ENCODE results near the gene SENP8. TPM values are rescaled to one million over a fixed set of nuclear protein-coding genes. Genes with fewer than 3 reads are reported as not detected.
A peak's percentile ranks its signal among the peaks of the same experiment; 100 is the strongest.

SENP8 gene
- total and polyA plus RNA-seq, 3 experiments from 2014 or later = 0.83 to 3.0 (median 2.7) TPM

DNA sequence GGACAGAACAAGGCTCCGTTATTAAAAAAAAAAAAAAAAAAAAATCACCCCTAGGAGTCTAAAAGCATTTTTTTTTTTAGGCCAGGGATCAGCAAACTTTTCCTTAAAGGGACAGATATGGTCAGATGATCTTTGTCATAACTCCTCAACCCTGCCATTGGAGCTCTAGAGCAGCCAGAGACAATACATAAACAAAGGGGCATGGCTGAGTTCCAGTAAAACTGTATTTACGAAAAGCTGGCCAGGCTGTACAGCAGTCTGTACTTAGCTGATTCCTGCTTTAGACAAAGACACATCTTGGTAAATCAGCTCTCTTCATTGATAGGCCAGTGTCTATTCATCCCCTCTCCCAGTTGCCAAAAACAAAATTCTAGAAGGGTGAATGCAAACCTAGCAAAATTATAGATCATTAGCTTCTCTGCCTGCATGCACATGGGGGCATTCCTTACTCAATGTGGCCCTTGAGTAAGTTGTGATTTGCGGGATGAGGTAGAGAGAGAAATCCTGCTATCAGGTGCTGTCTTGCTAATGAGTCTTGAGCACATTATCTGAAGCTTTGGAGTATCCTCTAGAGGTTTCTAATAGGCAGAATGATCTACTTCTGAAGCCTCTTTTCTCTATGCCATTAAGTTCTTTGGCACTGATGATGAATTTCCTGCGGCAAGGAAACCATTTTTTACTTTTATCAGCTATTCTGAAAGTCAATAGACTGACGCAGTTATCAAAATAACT is 35.2 kb downstream of the SENP8 start:
- no peak overlapping the region for H3K27ac Mint-ChIP-seq
- CTCF ChIA-PET = interaction anchor here (0.7 to 2.5 kb wide), 6 partner anchors 9 to 505 kb away, joined by 3 to 11 read pairs (median 4); no protein-coding TSS in a partner anchor

GRCh38 chr15:72154316-72154715 is 36.1 kb downstream of the SENP8 start:
- H3K27me3 ChIP-seq (ENCODE audit: insufficient read depth, low read length, poor library complexity, severe bottlenecking) = no peaks in the 10 kb centered on the region
- H3K4me3 ChIP-seq (ENCODE audit: low read length) = no peak overlapping the region
- no peaks in the 10 kb centered on the region for H3K36me3 Mint-ChIP-seq
- peaks cover 2 to 5% (median 5%) of the 10 kb centered on the region in 3 donors for H3K4me1 Mint-ChIP-seq
- no peak overlapping the region for H3K27ac Mint-ChIP-seq
- no peak overlapping the region for H3K4me3 Mint-ChIP-seq
- no peak for DNase-seq
- POLR2A ChIA-PET = no interaction called here
- no peaks in the 10 kb centered on the region for H3K36me3 ChIP-seq (ENCODE audit: insufficient read depth, low read length)
- CTCF ChIA-PET = interaction anchor here (1.3 to 2.5 kb wide), 3 partner anchors 8 to 415 kb away, joined by 3 to 11 read pairs (median 5); no protein-coding TSS in a partner anchor
- H3K9me3 Mint-ChIP-seq = no peaks in the 10 kb centered on the region
- H3K4me1 ChIP-seq (ENCODE audit: insufficient read depth, low read length) = no peaks in the 10 kb centered on the region
- H3K9me3 ChIP-seq (ENCODE audit: low read length) = no peaks in the 10 kb centered on the region
- H3K27me3 Mint-ChIP-seq = peaks cover 2 to 4% of the 10 kb centered on the region in 2 donors
- H3K27ac ChIP-seq (ENCODE audit: low read depth, low read length) = no peak overlapping the region

More for the DNA sequence above, 35.2 kb downstream of the SENP8 start:
- Mint-ChIP-seq H3K9me3 (no peaks in the 10 kb centered on the region), H3K36me3 (peaks cover 0 to 2% (median 0%) of the 10 kb centered on the region in 3 donors), H3K4me1 (peaks cover 2 to 5% (median 5%) of the 10 kb centered on the region in 3 donors), H3K27me3 (peaks cover 2 to 4% of the 10 kb centered on the region in 2 donors), H3K4me3 (no peak overlapping the region)
- no peak overlapping the region for H3K27ac ChIP-seq (ENCODE audit: low read depth, low read length)
- H3K27me3 ChIP-seq (ENCODE audit: insufficient read depth, low read length, poor library complexity, severe bottlenecking) = no peaks in the 10 kb centered on the region
- no peaks in the 10 kb centered on the region for H3K9me3 ChIP-seq (ENCODE audit: low read length)
- H3K36me3 ChIP-seq (ENCODE audit: insufficient read depth, low read length) = no peaks in the 10 kb centered on the region
- no peaks in the 10 kb centered on the region for H3K4me1 ChIP-seq (ENCODE audit: insufficient read depth, low read length)
- DNase-seq = no peak
- H3K4me3 ChIP-seq (ENCODE audit: low read length) = no peak overlapping the region
- POLR2A ChIA-PET = no interaction called here

- peak overlapping the region in 6 of 7 donors; percentile 68 to 85 (median 80) for H3K4me3 Mint-ChIP-seq
- peaks cover 2 to 5% (median 5%) of the 10 kb centered on the region in 3 donors for H3K4me1 Mint-ChIP-seq
- H3K36me3 Mint-ChIP-seq = no peaks in the 10 kb centered on the region
- peaks cover 2 to 4% of the 10 kb centered on the region in 2 donors for H3K27me3 Mint-ChIP-seq
- Histone ChIP-seq H3K4me3 (ENCODE audit: low read length) (no peak overlapping the region), H3K27ac (ENCODE audit: low read depth, low read length) (no peak overlapping the region), H3K36me3 (ENCODE audit: insufficient read depth, low read length) (no peaks in the 10 kb centered on the region), H3K9me3 (ENCODE audit: low read length) (no peaks in the 10 kb centered on the region), H3K27me3 (ENCODE audit: insufficient read depth, low read length, poor library complexity, severe bottlenecking) (no peaks in the 10 kb centered on the region), H3K4me1 (ENCODE audit: insufficient read depth, low read length) (no peaks in the 10 kb centered on the region)
- no peaks in the 10 kb centered on the region for H3K9me3 Mint-ChIP-seq
- ChIA-PET POLR2A (no interaction called here), CTCF (interaction anchor here (0.8 to 2.6 kb wide), 7 partner anchors 12 to 411 kb away, joined by 3 to 31 read pairs (median 5); no protein-coding TSS in a partner anchor)
- no peak overlapping the region for H3K27ac Mint-ChIP-seq
- no peak for DNase-seq
These were observed 36.9 kb downstream of the SENP8 start for GRCh38 chr15:72155003-72155621.

GRCh38 chr15:72155635-72156616 is 37.7 kb downstream of the SENP8 start:
- Histone ChIP-seq H3K4me3 (ENCODE audit: low read length) (peak overlapping the region; percentile 61), H3K36me3 (ENCODE audit: insufficient read depth, low read length) (no peaks in the 10 kb centered on the region)
- no peaks in the 10 kb centered on the region for H3K36me3 Mint-ChIP-seq

DNA sequence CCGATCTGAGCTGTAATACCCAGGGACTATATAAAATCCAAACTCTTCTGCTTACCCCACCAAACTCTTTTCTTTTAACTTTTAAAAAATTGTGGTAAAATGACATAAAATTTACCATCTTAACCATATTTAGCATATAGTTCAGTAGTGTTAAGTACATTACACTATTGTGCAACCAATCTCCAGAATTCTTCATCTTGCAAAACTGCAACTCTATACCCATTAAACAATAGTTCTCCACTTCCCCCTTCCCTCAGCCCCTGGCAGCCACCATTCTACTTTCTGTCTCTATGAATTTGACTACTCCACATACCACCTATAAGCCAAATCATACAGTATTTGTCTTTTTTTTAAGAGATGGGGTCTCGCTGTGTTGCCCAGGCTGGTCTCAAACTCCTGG is 38.7 kb downstream of the SENP8 start:
- DNase-seq = no peak
- POLR2A ChIA-PET = no interaction called here
- no peaks in the 10 kb centered on the region for H3K9me3 Mint-ChIP-seq
- Histone ChIP-seq H3K36me3 (ENCODE audit: insufficient read depth, low read length) (no peaks in the 10 kb centered on the region), H3K4me1 (ENCODE audit: insufficient read depth, low read length) (no peaks in the 10 kb centered on the region), H3K9me3 (ENCODE audit: low read length) (no peaks in the 10 kb centered on the region), H3K27me3 (ENCODE audit: insufficient read depth, low read length, poor library complexity, severe bottlenecking) (no peaks in the 10 kb centered on the region), H3K27ac (ENCODE audit: low read depth, low read length) (no peak overlapping the region), H3K4me3 (ENCODE audit: low read length) (no peak overlapping the region)
- CTCF ChIA-PET = interaction anchor here (1.1 to 2.6 kb wide), 13 partner anchors 8 to 416 kb away, joined by 3 to 31 read pairs (median 6); no protein-coding TSS in a partner anchor
- peaks cover 0 to 4% of the 10 kb centered on the region in 2 donors for H3K27me3 Mint-ChIP-seq
- no peak overlapping the region for H3K27ac Mint-ChIP-seq
- no peaks in the 10 kb centered on the region for H3K36me3 Mint-ChIP-seq
- H3K4me3 Mint-ChIP-seq = peak overlapping the region in 1 of 7 donors; percentile 21
- peaks cover 2 to 5% (median 5%) of the 10 kb centered on the region in 3 donors for H3K4me1 Mint-ChIP-seq

More at GRCh38 chr15:72155635-72156616, 37.7 kb downstream of the SENP8 start:
- Mint-ChIP-seq H3K4me3 (peak overlapping the region; percentile 68 to 85 (median 78)), H3K27ac (peak overlapping the region in 4 of 8 donors; percentile 55 to 91 (median 80)), H3K27me3 (peaks cover under 1 to 2% of the 10 kb centered on the region in 2 donors), H3K9me3 (no peaks in the 10 kb centered on the region), H3K4me1 (peaks cover 2 to 5% (median 5%) of the 10 kb centered on the region in 3 donors)
- Histone ChIP-seq H3K27ac (ENCODE audit: low read depth, low read length) (no peak overlapping the region), H3K4me1 (ENCODE audit: insufficient read depth, low read length) (no peaks in the 10 kb centered on the region), H3K9me3 (ENCODE audit: low read length) (no peaks in the 10 kb centered on the region), H3K27me3 (ENCODE audit: insufficient read depth, low read length, poor library complexity, severe bottlenecking) (no peaks in the 10 kb centered on the region)
- POLR2A ChIA-PET = interaction anchor here (0.6 kb wide), 1 partner anchor 222 kb away, joined by 3 read pairs; no protein-coding TSS in a partner anchor
- DNase-seq = peak; percentile 60 to 84 (median 66)
- CTCF ChIA-PET = interaction anchor here (0.6 to 2.6 kb wide), 18 partner anchors 9 to 415 kb away, joined by 3 to 31 read pairs (median 4); no protein-coding TSS in a partner anchor

DNA sequence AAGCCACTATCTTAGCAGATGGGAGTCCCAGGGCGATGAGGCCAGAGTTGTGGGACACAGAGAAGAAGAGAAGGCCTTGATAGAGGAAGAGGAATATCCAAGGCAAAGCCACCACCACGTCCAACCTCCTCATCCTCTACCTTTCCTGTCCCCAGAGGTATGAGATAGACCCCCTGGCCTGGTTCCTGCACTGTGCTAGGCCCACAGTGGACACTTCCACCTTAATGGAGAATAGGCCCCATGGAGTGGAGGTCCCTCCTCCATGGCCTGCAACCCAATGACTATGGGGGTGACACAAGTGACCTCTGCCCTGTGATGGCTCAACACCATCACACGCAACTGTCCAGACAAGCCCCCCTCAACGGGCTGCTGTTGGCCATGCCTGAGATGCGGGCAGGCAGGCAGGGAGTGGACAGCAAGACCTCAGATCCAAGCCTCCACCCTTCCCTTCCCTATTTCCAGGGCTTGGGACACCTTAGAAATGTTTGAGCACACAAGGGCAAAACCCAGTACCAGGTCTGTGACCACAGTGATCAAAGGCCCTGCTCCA is 42.6 kb downstream of the SENP8 start:
- Histone ChIP-seq H3K36me3 (ENCODE audit: insufficient read depth, low read length) (no peaks in the 10 kb centered on the region), H3K27me3 (ENCODE audit: insufficient read depth, low read length, poor library complexity, severe bottlenecking) (no peaks in the 10 kb centered on the region), H3K4me3 (ENCODE audit: low read length) (no peak overlapping the region), H3K4me1 (ENCODE audit: insufficient read depth, low read length) (no peaks in the 10 kb centered on the region), H3K9me3 (ENCODE audit: low read length) (no peaks in the 10 kb centered on the region), H3K27ac (ENCODE audit: low read depth, low read length) (no peak overlapping the region)
- POLR2A ChIA-PET = no interaction called here
- no peak overlapping the region for H3K27ac Mint-ChIP-seq
- peaks cover 0 to 2% of the 10 kb centered on the region in 2 donors for H3K27me3 Mint-ChIP-seq
- CTCF ChIA-PET = interaction anchor here (1.0 kb wide), 1 partner anchor 65 kb away, joined by 3 read pairs; no protein-coding TSS in a partner anchor
- H3K36me3 Mint-ChIP-seq = no peaks in the 10 kb centered on the region
- DNase-seq = no peak
- H3K9me3 Mint-ChIP-seq = no peaks in the 10 kb centered on the region
- H3K4me3 Mint-ChIP-seq = no peak overlapping the region
- H3K4me1 Mint-ChIP-seq = peaks cover under 1 to 2% (median under 1%) of the 10 kb centered on the region in 3 donors

DNA sequence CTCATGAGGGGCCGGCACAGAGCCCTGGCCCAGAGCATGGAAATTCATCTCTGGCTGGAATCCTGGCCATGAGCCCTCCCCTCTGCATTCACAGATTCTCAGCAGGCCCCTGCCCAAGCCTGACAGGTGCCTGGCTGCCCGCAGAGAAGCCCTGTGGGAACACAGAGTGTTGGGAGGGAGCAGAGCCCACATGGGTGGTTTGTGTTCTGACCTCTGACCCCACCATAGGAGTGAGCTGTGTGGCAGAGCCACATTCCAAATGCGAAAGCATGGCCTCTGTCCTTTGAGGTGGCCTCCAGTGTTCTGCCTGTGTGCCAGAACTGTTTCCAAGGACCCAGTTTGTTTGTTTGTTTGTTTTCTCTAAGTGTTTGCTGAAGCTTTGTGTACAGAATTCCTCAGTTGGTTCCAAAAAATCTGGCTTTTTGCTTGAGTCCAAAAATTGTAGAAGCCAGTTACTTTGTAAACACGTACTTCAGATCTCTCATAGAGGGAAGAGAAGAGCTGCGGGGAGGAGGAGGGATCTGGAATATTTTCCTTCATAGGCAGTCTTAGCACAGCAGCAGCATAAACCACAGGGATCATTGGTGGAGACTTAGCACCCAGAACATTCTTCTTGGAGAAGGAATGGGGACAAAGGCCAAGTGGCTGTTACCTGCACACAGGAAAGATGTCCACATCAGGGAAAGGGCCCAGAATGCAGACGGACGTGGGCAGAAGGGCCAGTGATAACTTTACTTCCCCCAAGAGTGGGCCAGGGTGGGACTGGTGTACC is 43.3 kb downstream of the SENP8 start:
- H3K36me3 Mint-ChIP-seq = no peaks in the 10 kb centered on the region
- no peak overlapping the region for H3K27ac Mint-ChIP-seq
- Histone ChIP-seq H3K27ac (ENCODE audit: low read depth, low read length) (no peak overlapping the region), H3K27me3 (ENCODE audit: insufficient read depth, low read length, poor library complexity, severe bottlenecking) (no peaks in the 10 kb centered on the region), H3K9me3 (ENCODE audit: low read length) (no peaks in the 10 kb centered on the region), H3K4me3 (ENCODE audit: low read length) (no peak overlapping the region), H3K4me1 (ENCODE audit: insufficient read depth, low read length) (no peaks in the 10 kb centered on the region), H3K36me3 (ENCODE audit: insufficient read depth, low read length) (no peaks in the 10 kb centered on the region)
- no peaks in the 10 kb centered on the region for H3K4me1 Mint-ChIP-seq
- ChIA-PET POLR2A (no interaction called here), CTCF (interaction anchor here (1.0 kb wide), 1 partner anchor 65 kb away, joined by 3 read pairs; no protein-coding TSS in a partner anchor)
- peaks cover 0 to 2% of the 10 kb centered on the region in 2 donors for H3K27me3 Mint-ChIP-seq
- DNase-seq = no peak
- no peak overlapping the region for H3K4me3 Mint-ChIP-seq
- no peaks in the 10 kb centered on the region for H3K9me3 Mint-ChIP-seq

All from CD8-positive, alpha-beta memory T cell (primary cell).